ENCODE results near the gene HNRNPUL1. TPM values are rescaled to one million over a fixed set of nuclear protein-coding genes. Genes with fewer than 3 reads are reported as not detected.

The HNRNPUL1 gene
- total and polyA plus RNA-seq, 2 experiments from 2014 or later = 111 to 112 TPM

DNA sequence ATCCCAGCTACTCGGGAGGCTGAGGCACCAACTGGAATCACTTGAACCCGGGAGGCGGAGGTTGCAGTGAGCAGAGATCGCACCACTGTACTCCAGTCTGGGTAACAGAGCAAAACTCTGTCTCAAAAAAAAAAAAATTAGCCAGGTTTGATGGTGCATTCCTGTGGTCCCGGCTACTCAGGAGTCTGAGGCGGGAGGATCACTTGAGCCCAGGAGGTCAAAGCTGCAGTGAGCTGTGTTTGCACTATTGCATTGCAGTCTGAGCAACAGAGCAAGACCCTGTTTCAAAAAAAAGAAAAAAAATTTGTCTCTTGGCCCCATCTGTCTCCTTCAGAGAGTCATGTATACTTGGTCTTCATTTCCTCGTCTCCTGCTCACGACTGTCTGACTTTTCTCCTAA lies 47.4 kb downstream of the HNRNPUL1 start:
- peaks cover 60% of the 10 kb centered on the region for H3K79me2 ChIP-seq (ENCODE audit: insufficient read depth)
- in situ Hi-C loops (cut with MboI) = no loop called here
- TF ChIP-seq EZH2 (IDR thresholded peaks at IDR 0.05; ENCODE audit: insufficient read depth, poor library complexity, severe bottlenecking) (no peak), EZH2phosphoT487 (IDR thresholded peaks at IDR 0.05; ENCODE audit: insufficient read depth, low read depth) (no peak)
- H3K36me3 ChIP-seq (ENCODE audit: low read depth) = peaks cover 9% of the 10 kb centered on the region
- peaks cover 21% of the 10 kb centered on the region for H3K4me1 ChIP-seq (ENCODE audit: insufficient read depth)
- H3F3A ChIP-seq (ENCODE audit: insufficient read depth) = peaks cover 60% of the 10 kb centered on the region
- H3K9me2 ChIP-seq (ENCODE audit: insufficient read depth) = no peaks in the 10 kb centered on the region
- H3K4me2 ChIP-seq (ENCODE audit: unreplicated experiment) = peak overlapping the region; percentile 99
- no peak for DNase-seq
- no peaks in the 10 kb centered on the region for H4K20me1 ChIP-seq (ENCODE audit: insufficient read depth)
- WGBS, 2 experiments (ENCODE audit: low coverage in 1 of 2, low lambda C conversion rate in 2 of 2, missing lambda C conversion rate in 2 of 2) = 83 to 87% methylated on average over 8 of the region's 8 CpGs
- H3K9ac ChIP-seq = peak overlapping the region; percentile 94
- H3K9me3 ChIP-seq (ENCODE audit: low read depth) = no peaks in the 10 kb centered on the region
- peak overlapping the region; percentile 95 for H3K27ac ChIP-seq
- peak overlapping the region; percentile 90; the same call in 1 of the 2 replicates for H3K4me3 ChIP-seq
- H2AFZ ChIP-seq = no peak overlapping the region
- H3K27me3 ChIP-seq (replicated peaks; ENCODE audit: insufficient read depth) = no peaks in the 10 kb centered on the region

DNA sequence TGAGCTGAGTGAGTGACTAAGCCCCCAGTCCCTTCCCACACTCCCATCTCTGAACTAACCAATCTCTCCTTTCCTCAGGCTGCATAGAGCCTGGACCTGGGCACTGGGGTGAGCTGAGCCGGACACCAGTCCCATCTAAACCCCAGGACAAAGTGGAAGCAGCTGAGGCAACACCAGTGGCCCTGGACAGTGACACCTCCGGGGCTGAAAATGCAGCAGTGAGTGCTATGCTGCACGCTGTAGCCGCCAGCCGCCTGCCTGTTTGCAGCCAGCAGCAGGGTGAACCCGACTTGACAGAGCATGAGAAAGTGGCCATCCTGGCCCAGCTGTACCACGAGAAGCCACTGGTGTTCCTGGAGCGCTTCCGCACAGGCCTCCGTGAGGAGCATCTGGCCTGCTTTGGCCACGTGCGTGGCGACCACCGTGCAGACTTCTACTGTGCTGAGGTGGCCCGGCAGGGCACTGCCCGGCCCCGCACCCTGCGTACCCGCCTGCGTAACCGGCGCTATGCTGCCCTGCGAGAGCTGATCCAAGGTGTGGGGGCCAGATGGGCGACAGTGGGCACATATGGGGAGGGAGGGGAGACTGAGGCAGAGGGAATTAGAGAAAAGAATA lies 52.2 kb downstream of the HNRNPUL1 start:
- no peak for DNase-seq
- Histone ChIP-seq H3K36me3 (ENCODE audit: low read depth) (peaks cover 14% of the 10 kb centered on the region), H3F3A (ENCODE audit: insufficient read depth) (peaks cover 31% of the 10 kb centered on the region), H3K4me1 (ENCODE audit: insufficient read depth) (peaks cover 5% of the 10 kb centered on the region; the same call in 1 of the 2 replicates), H3K79me2 (ENCODE audit: insufficient read depth) (peaks cover 65% of the 10 kb centered on the region), H4K20me1 (ENCODE audit: insufficient read depth) (no peaks in the 10 kb centered on the region), H3K27ac (no peak overlapping the region), H3K4me2 (ENCODE audit: unreplicated experiment) (no peak overlapping the region), H3K27me3 (replicated peaks; ENCODE audit: insufficient read depth) (no peaks in the 10 kb centered on the region), H2AFZ (no peak overlapping the region), H3K9ac (no peak overlapping the region), H3K9me3 (ENCODE audit: low read depth) (no peaks in the 10 kb centered on the region), H3K9me2 (ENCODE audit: insufficient read depth) (no peaks in the 10 kb centered on the region), H3K4me3 (no peak overlapping the region)
- TF ChIP-seq EZH2 (IDR thresholded peaks at IDR 0.05; ENCODE audit: insufficient read depth, poor library complexity, severe bottlenecking) = no peak
- WGBS, 2 experiments (ENCODE audit: low coverage in 1 of 2, low lambda C conversion rate in 2 of 2, missing lambda C conversion rate in 2 of 2) = 93 to 96% methylated on average over 24 of the region's 24 CpGs
- in situ Hi-C loops (cut with MboI) = no loop called here

DNA sequence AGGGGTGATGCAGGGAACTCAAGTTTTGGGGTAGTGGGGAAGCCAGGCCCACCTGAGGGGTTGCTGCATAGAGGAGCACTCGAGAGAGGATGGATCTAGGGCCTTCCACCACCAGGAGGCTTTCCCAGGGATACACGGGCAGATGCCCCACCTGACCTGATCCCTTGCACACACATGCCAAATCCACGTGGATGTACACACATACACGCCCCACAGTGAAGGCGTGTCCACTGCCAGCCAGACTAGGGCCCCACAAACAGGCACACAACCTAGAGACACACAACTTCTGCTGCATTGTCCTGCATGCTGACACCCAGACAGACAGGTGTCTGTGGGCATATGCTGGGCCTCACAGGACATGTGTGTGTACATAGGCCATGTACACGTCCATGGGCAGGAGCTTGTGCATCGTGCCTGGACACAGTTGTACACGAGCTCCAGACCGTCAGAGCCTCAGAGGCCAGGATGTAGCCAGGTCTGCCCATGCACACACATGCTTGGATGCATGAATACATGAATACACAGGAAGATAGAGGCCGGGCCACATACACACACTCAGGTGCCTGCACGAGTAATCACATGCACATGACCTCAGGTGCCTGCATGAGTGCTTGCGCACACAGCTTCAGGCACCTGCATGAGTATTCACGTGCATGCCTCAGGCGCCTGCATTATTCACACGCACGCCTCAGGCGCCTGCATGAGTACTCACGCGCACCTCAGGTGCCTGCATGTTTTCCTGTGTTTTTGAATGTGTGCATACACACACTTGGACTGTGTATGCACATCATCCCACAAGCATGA lies 54.7 kb downstream of the HNRNPUL1 start:
- H3K79me2 ChIP-seq (ENCODE audit: insufficient read depth) = peaks cover 40% of the 10 kb centered on the region
- H3K4me2 ChIP-seq (ENCODE audit: unreplicated experiment) = no peak overlapping the region
- no peak overlapping the region for H3K27ac ChIP-seq
- H3K4me3 ChIP-seq = no peak overlapping the region
- H3K36me3 ChIP-seq (ENCODE audit: low read depth) = peaks cover 17% of the 10 kb centered on the region
- 76 to 81% methylated on average over 19 of the region's 19 CpGs for WGBS, 2 experiments (ENCODE audit: low coverage in 1 of 2, low lambda C conversion rate in 2 of 2, missing lambda C conversion rate in 2 of 2)
- no peaks in the 10 kb centered on the region for H4K20me1 ChIP-seq (ENCODE audit: insufficient read depth)
- H3K4me1 ChIP-seq (ENCODE audit: insufficient read depth) = peaks cover 23% of the 10 kb centered on the region
- H2AFZ ChIP-seq = no peak overlapping the region
- DNase-seq = no peak
- peaks cover 38% of the 10 kb centered on the region for H3F3A ChIP-seq (ENCODE audit: insufficient read depth)
- H3K9me2 ChIP-seq (ENCODE audit: insufficient read depth) = no peaks in the 10 kb centered on the region
- TF ChIP-seq EZH2 (IDR thresholded peaks at IDR 0.05; ENCODE audit: insufficient read depth, poor library complexity, severe bottlenecking) (no peak), EZH2phosphoT487 (IDR thresholded peaks at IDR 0.05; ENCODE audit: insufficient read depth, low read depth) (no peak)
- in situ Hi-C loops (cut with MboI) = no loop called here
- H3K9me3 ChIP-seq (ENCODE audit: low read depth) = no peaks in the 10 kb centered on the region
- no peak overlapping the region for H3K9ac ChIP-seq
- no peaks in the 10 kb centered on the region for H3K27me3 ChIP-seq (replicated peaks; ENCODE audit: insufficient read depth)

DNA sequence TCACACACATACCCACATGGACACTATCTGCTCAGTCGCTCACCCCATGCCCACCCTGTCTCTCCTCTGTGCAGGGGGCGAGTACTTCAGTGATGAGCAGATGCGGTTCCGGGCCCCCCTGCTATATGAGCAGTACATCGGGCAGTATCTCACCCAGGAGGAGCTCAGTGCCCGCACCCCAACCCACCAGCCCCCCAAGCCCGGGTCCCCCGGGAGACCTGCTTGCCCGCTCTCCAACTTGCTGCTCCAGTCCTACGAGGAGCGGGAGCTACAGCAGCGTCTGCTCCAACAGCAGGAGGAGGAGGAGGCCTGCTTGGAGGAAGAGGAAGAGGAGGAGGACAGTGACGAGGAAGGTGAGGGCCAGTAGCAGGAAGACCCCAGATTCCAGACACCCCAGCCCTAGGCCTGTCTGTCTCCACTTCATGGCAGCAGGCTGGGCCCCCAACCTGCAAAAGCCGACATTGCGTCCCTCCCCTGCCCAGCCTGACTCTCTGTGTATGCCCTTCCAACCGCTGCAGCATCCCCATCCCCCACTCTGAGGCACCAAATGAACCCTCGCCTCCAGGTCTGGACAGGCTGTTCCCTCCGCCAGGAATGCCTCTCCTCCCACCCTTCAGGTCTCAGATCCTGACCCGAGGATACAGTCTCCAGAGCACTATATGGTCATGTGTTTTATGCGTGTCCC lies 55.5 kb downstream of the HNRNPUL1 start:
- 91 to 92% methylated on average over 20 of the region's 20 CpGs for WGBS, 2 experiments (ENCODE audit: low coverage in 1 of 2, low lambda C conversion rate in 2 of 2, missing lambda C conversion rate in 2 of 2)
- Histone ChIP-seq H3K9me2 (ENCODE audit: insufficient read depth) (no peaks in the 10 kb centered on the region), H3K9me3 (ENCODE audit: low read depth) (no peaks in the 10 kb centered on the region), H4K20me1 (ENCODE audit: insufficient read depth) (no peaks in the 10 kb centered on the region), H3K27ac (no peak overlapping the region), H3K4me2 (ENCODE audit: unreplicated experiment) (no peak overlapping the region), H3K27me3 (replicated peaks; ENCODE audit: insufficient read depth) (no peaks in the 10 kb centered on the region), H3K36me3 (ENCODE audit: low read depth) (peaks cover 12% of the 10 kb centered on the region), H3K79me2 (ENCODE audit: insufficient read depth) (peaks cover 33% of the 10 kb centered on the region), H3F3A (ENCODE audit: insufficient read depth) (peaks cover 40% of the 10 kb centered on the region), H2AFZ (no peak overlapping the region), H3K4me1 (ENCODE audit: insufficient read depth) (peaks cover 30% of the 10 kb centered on the region), H3K9ac (no peak overlapping the region), H3K4me3 (no peak overlapping the region)
- in situ Hi-C loops (cut with MboI) = no loop called here
- DNase-seq = no peak
- no peak for TF ChIP-seq EZH2 (IDR thresholded peaks at IDR 0.05; ENCODE audit: insufficient read depth, poor library complexity, severe bottlenecking)
